Astrocyte of the spinal cord (primary cell): ENCODE results near the gene PRR5L.

Experiments used
- DNase-seq: peaks from one replicate; pipeline ENCODE4 v3.0.0; 2011; ENCODE audit warnings: low read depth, low spot score
- H3K4me3 ChIP-seq: 2 replicates; pipeline ENCODE4 v1.5.1; 2011; ENCODE audit warnings: low read depth, mild to moderate bottlenecking, low read length, moderate library complexity
- CTCF ChIP-seq: IDR thresholded peaks from 2 replicates; pipeline ENCODE4 v1.5.1; 2012; ENCODE audit warnings: low read depth, mild to moderate bottlenecking, low read length, inconsistent platforms
- in situ Hi-C: cut with HindIII; loops from 2 replicates; pipeline ENCODE4 v1.10.0; 2017; ENCODE audit warnings: low sequenced_read_pairs

The PRR5L gene

GRCh38 chr11:36443661-36444060 is 147.6 kb downstream of the PRR5L start:
- TF ChIP-seq CTCF: no peak
- in situ Hi-C loops: no loop called here
- no peak for DNase-seq
- H3K4me3 ChIP-seq: no peak overlapping the region

GRCh38 chr11:36446135-36446534 is 150.0 kb downstream of the PRR5L start:
- DNase-seq: no peak
- in situ Hi-C loops: no loop called here
- TF ChIP-seq CTCF: no peak
- H3K4me3 ChIP-seq: no peak overlapping the region

- in situ Hi-C loops: no loop called here
These were observed 151.4 kb downstream of the PRR5L start for GRCh38 chr11:36447514-36447913.

GRCh38 chr11:36447947-36448346 is 151.9 kb downstream of the PRR5L start:
- H3K4me3 ChIP-seq: no peak overlapping the region
- in situ Hi-C loops: no loop called here
- no peak for DNase-seq
- no peak for TF ChIP-seq CTCF

More at GRCh38 chr11:36447514-36447913, 151.4 kb downstream of the PRR5L start:
- DNase-seq: no peak
- no peak overlapping the region for H3K4me3 ChIP-seq
- no peak for TF ChIP-seq CTCF

- no peak overlapping the region for H3K4me3 ChIP-seq
- TF ChIP-seq CTCF: no peak
- in situ Hi-C loops: no loop called here
- DNase-seq: peak; percentile 35
These were observed 153.5 kb downstream of the PRR5L start for GRCh38 chr11:36449561-36450096.

- no peak for DNase-seq
- no peak for TF ChIP-seq CTCF
- no peak overlapping the region for H3K4me3 ChIP-seq
- in situ Hi-C loops: no loop called here
These were observed 154.1 kb downstream of the PRR5L start for GRCh38 chr11:36450110-36450572.
